ENCODE results near the gene FAM200A.
"Not testable (repeated sequence)": the region's sequence is repeated elsewhere in the genome, so short reads cannot be mapped to it uniquely, and the experiment has no call there.

Gene FAM200A

DNA sequence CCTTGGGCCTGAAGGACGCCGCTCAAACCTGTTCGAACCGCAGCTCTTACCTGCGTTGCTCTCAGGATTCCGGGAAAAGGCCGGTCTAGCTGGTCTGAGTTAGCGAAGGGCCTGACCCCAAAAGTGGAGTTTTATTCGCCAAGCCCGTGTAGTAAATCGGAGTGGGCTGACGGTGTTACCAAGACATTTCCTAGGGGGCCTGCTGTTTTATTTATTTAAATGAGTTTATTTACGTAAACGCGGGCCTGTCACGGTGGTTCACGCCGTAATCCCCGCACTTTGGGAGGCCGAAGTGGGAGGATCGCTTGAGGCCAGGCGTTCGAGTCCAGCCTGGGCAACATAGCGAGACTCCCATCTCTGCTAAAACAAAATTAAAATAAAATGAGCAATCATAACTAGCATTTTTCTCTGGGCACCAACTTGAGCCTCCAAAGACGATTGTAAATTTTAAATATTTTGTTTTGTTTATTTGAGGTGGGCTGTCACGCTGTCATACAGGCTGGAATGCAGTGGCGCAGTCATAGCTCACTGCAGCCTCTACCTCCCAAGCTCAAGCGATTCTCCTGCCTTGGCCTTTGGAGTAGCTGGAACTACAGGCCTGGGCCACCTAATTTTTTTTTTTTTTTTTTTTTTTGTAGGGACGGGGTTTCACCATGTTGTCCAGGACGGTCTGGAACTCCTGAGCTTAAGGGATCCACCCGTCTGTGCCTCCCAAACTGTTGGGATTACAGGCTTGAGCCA, 7.4 kb upstream of the FAM200A start:
- no peak for DNase-seq (ENCODE audit: low read depth in 1 of 2, low spot score in 1 of 2)

DNA sequence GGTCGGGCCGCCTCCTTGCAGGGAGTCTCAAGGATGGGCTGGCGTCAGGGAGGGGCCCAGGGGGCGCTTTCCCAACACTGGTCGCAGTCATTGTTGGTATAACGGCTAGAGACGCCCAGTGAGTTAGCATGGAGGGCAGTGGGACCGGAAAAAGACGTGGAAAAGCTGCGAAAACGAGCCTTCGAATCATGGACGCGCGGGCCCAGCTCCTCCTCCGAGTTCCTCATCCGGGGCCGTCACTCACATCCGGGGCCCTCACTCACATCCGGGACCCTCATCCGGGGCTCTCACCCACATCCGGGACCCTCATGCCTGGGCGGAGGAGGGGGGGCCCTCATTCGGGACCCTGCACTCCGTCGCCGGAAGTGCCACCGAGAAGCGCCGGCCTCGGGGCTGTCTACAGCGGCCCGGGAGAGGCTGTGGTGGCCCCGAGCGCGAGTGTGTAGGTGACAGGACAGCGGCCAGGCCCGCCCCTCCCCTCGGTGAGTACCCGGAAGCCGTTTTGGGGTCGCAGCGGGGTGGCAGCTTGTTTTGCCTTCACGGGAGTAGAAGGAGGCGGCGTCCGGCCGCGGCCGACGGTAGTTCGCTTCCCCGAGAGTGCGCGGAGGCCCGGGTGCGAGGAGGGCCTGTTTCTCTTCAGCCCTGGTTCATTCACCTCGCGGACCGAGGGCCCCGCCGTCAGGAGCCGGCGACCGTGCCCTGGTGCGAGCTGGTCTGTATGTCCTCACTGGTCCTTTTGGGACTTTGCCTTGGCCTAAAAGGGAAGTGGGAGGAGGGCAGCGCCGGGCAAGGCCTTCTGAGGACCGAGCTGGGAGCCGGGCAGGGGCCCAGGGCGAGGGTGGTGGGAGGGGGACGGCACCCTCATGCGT, 6.6 kb upstream of the FAM200A start, which contains the start of gene ZNF655:
Gene ZNF655 (plus strand): TSS at position 337 of the 869 bp plus-strand sequence. CDS start 1,918 bp downstream, outside the sequence.
- DNase-seq (ENCODE audit: low read depth in 1 of 2, low spot score in 1 of 2): peak; percentile 79 to 83

DNA sequence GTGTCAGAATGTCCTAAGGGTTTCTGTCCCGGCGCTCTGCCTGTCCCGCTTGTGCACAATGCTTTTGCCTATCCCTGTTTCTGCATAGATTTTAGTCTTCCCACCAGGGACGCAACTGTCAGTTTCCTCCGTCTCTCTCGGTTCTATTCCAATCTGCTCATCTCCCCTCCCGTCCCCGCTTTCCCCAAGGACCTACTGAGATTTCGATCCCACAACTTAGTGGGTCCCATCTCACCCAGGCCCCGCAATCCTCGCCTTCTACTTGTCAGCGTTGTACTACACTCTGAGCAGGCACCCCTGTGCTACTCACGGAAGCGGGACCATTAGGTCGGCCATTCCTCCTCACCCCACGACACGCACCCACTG, 6.0 kb upstream of the FAM200A start:
- no peak for DNase-seq (ENCODE audit: low read depth in 1 of 2, low spot score in 1 of 2)

GRCh38 chr7:99557196-99557607, 5.3 kb upstream of the FAM200A start:
- no peak for DNase-seq (ENCODE audit: low read depth in 1 of 2, low spot score in 1 of 2)

GRCh38 chr7:99554939-99555338, 3.0 kb upstream of the FAM200A start:
- no peak for DNase-seq (ENCODE audit: low read depth in 1 of 2, low spot score in 1 of 2)

GRCh38 chr7:99553039-99553438, 1.1 kb upstream of the FAM200A start:
- DNase-seq (ENCODE audit: low read depth in 1 of 2, low spot score in 1 of 2): no peak

DNA sequence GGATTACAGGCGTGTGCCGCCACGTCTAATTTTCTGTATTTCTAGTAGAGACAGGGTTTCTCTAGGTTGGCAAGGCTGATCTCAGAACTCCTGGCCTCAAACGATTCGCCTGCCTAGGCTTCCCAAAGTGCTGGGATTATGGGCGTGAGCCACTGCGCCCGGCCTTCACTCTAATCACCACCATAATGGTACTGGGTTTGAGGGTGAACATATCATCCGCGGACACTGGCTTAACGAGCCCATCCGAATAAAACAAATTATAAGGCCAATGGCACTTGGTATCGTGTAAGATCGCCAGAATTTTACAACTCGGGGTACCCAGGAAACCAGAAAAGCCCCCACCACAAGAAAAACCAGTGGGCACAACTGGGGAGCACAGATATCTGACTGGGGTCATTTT, 580 bp downstream of the FAM200A start:
- no peak for DNase-seq (ENCODE audit: low read depth in 1 of 2, low spot score in 1 of 2)

DNA sequence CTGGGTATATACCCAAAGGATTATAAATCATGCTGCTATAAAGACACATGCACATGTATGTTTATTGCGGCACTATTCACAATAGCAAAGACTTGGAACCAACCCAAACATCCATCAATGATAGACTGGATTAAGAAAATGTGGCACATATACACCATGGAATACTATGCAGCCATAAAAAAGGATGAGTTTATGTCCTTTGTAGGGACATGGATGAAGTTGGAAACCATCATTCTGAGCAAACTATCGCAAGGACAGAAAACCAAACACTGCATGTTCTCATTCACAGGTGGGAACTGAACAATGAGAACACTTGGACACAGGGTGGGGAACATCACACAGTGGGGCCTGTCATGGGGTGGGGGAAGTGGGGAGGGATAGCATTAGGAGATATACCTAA, 2.4 kb downstream of the FAM200A start:
- not testable (repeated sequence) for DNase-seq (ENCODE audit: low read depth in 1 of 2, low spot score in 1 of 2)

DNA sequence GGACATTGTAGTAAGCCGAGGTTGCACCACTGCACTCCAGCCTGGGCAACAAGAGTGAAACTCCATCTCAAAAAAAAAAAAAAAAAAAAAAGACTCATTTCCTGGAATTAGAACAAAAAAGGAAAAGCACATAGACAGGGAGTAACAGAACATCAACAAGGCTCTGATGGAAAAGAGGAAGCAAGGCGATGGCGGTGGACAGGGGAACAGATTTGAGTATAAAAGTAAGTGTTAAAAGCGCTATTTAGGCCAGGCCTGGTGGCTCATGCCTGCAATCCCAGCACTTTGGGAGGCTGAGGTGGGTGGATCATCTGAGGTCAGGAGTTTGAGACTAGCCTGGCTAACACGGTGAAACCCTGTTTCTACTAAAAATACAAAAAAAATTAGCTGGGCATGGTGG, 6.6 kb downstream of the FAM200A start:
- DNase-seq (ENCODE audit: low read depth in 1 of 2, low spot score in 1 of 2): not testable (repeated sequence)

GRCh38 chr7:99543916-99544315, 8.0 kb downstream of the FAM200A start:
- no peak for DNase-seq (ENCODE audit: low read depth in 1 of 2, low spot score in 1 of 2)

DNA sequence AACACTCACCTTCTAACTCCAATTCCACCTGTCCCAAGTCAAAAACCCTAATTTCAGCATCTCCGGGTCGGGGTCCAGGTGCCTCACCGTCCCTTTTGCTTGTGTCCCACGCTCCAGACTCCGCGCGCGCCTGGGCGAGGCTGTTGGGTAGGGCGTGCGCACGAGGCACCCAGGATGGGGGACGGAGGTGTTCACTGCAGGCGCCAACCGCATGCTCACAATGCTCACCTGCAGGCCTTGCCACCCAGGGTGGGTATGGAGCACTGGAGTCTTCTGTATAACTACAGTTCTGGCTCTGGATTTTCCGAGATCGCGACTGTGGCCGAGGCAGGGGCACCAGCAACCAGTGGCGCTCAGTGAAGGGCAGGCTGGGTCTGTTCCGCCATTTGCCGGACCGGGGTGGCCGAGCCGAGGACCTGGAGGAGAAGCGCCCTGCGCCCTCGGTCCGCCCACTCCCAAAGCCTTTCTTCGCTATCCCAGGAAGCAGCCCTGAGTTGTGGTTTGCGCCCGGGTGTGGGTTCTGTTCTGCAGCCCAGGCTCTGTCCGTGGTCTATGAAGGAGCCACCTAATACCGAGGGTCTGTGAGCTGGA, 8.7 kb downstream of the FAM200A start:
- no peak for DNase-seq (ENCODE audit: low read depth in 1 of 2, low spot score in 1 of 2)

DNA sequence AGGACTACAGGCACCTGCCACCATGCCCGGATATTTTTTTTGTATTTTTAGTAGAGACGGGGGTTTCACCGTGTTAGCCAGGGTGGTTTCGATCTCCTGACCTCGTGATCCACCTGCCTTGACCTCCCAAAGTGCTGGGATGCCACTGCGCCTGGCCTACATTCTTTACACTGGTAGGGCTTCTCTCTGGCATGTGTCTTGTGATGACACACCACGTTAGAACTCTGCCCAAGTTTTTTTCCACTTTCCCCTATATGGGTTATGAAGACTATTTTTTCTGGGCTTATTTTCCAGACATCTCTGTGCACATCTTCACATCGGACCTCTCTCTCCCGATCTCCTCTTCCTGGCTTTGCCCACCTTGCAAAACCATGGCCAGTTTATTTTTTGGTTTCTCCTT, 10.7 kb downstream of the FAM200A start:
- DNase-seq (ENCODE audit: low read depth in 1 of 2, low spot score in 1 of 2): no peak

DNA sequence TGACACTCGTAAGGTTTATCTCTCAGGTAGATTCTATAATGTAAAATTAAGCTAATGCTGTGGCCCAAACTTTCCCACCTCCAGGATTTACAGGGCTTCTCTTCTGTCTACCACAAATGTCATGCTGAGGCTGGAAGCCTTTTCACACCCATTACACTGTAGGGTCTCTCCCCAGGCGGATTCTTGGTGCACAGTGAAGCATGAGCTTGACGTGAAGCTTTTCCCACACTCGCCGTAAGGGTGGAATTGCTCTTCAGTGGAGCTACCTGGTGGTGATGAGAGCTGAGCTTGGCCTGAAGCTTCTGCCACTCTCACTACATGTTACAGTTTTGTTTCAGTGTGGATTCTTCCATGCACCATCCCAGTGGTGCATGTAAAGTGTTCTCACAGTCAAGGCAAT, 11.4 kb downstream of the FAM200A start:
- DNase-seq (ENCODE audit: low read depth in 1 of 2, low spot score in 1 of 2): no peak

GRCh38 chr7:99539213-99539811, 12.6 kb downstream of the FAM200A start:
- DNase-seq (ENCODE audit: low read depth in 1 of 2, low spot score in 1 of 2): no peak

DNA sequence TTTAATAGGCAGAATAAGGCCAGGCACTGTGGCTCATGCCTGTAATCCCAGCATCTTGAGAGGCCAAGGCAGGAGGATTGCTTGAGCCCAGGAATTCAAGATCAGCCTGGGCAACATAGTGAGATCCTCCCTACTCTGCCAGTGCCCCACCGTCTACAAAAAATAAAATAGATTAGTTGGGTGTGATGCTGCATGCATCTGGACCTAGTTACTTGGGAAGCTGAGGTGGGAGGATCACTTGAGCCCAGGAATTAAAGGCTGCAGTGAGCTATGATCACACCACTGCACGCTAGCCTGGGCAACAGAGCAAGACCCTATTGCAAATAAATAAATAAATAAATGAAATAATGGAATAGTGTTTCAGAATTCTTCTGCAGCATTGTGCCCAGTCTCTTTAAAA, 16.2 kb downstream of the FAM200A start:
- DNase-seq (ENCODE audit: low read depth in 1 of 2, low spot score in 1 of 2): no peak

DNA sequence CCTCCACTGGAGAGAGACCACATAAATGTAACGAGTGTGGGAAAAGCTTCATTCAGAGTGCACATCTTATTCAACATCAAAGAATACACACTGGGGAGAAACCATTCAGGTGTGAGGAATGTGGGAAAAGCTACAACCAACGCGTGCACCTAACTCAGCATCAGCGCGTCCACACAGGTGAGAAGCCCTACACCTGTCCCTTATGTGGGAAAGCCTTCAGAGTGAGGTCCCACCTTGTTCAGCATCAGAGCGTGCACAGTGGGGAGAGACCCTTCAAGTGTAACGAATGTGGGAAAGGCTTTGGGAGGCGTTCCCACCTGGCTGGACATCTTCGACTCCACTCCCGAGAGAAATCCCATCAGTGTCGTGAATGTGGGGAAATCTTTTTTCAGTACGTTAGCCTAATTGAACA, 20.6 kb downstream of the FAM200A start:
- no peak for DNase-seq (ENCODE audit: low read depth in 1 of 2, low spot score in 1 of 2)

GRCh38 chr7:99525713-99526440, 26.0 kb downstream of the FAM200A start:
- DNase-seq (ENCODE audit: low read depth in 1 of 2, low spot score in 1 of 2): peak in 1 of 2 donors; percentile 4

- DNase-seq (ENCODE audit: low read depth in 1 of 2, low spot score in 1 of 2): no peak
Observed at GRCh38 chr7:99521399-99521798, 30.5 kb downstream of the FAM200A start.

DNA sequence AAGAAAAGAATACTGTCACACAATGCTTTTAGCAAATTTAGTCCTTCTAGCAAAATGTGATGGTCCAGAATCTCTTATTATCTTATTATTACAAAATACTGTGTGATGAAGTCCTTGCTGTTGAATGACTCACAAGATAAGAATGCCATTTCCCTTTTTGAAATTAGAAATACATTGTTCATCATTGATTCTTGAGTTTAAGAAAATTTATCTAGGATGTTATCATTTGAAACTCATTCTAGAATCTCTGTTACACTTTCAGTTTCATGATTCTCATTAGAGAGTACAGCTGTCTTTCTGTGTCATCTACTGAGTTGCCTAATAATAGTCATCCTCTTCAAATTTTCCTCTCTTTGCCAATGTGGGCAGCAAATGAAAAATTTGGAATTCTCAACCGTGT, 37.9 kb downstream of the FAM200A start:
- DNase-seq (ENCODE audit: low read depth in 1 of 2, low spot score in 1 of 2): no peak

DNA sequence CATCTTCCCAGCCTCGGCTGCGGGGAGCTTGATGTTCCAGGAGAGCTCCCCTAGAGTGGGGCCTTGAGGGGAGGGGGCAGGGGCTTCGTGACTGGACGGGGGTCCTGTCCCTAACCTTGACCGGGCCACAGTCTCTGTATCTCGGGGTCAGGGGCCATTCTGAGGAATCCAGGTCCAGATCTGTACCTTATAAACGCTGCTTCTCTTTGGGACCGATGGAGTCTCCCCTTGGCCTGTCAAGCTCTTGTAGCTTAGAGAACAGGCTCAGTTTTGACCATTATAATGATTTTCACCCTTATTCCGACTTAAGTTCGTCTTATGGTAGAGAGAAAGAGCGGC, 46.6 kb downstream of the FAM200A start:
- DNase-seq (ENCODE audit: low read depth in 1 of 2, low spot score in 1 of 2): no peak
